Myocyte (in vitro differentiated cells): ENCODE data around the gene BUB1. TPM values are rescaled to one million over a fixed set of nuclear protein-coding genes. Genes with fewer than 3 reads are reported as not detected.
"Not testable (repeated sequence)": the region's sequence is repeated elsewhere in the genome, so short reads cannot be mapped to it uniquely, and the experiment has no call there.

Experiments
- DNase-seq: peaks from one replicate; pipeline ENCODE4 v3.0.0-alpha.2; 2012; ENCODE audit warnings: low read depth
- total RNA-seq: library from RNA; depleted of rRNA; stranded (reverse); fragments of >200 nt; gene quantifications from 2 replicates; pipeline ENCODE4 v1.2.3, GENCODE V29; 2014

The BUB1 gene
- total RNA-seq, 1 donor from 2014 or later: 5.8 TPM

- no peak for DNase-seq
These were observed 13.9 kb upstream of the BUB1 start for GRCh38 chr2:110691612-110692258.

GRCh38 chr2:110690083-110690965 is 12.5 kb upstream of the BUB1 start:
- no peak for DNase-seq

GRCh38 chr2:110688594-110689091 is 10.8 kb upstream of the BUB1 start:
- DNase-seq: no peak

- DNase-seq: not testable (repeated sequence)
These were observed 10.1 kb upstream of the BUB1 start for GRCh38 chr2:110687775-110688484.

GRCh38 chr2:110682872-110683271 is 5.0 kb upstream of the BUB1 start:
- no peak for DNase-seq

GRCh38 chr2:110682267-110682666 is 4.4 kb upstream of the BUB1 start:
- no peak for DNase-seq

- DNase-seq: no peak
These were observed 2.8 kb upstream of the BUB1 start for GRCh38 chr2:110680709-110681108.

- no peak for DNase-seq
These were observed 2.0 kb upstream of the BUB1 start for GRCh38 chr2:110679865-110680264.

- DNase-seq: no peak
These were observed 1.5 kb upstream of the BUB1 start for GRCh38 chr2:110679337-110679707.

- DNase-seq: peak; percentile 26
These were observed 834 bp upstream of the BUB1 start for GRCh38 chr2:110678457-110679336.

GRCh38 chr2:110677080-110677479 is 783 bp downstream of the BUB1 start:
- no peak for DNase-seq

GRCh38 chr2:110675679-110676078 is 2.2 kb downstream of the BUB1 start:
- no peak for DNase-seq

GRCh38 chr2:110674620-110675555 is 3.0 kb downstream of the BUB1 start:
- DNase-seq: peak; percentile 95

GRCh38 chr2:110673201-110673600 is 4.7 kb downstream of the BUB1 start:
- DNase-seq: no peak

GRCh38 chr2:110670826-110671225 is 7.0 kb downstream of the BUB1 start:
- DNase-seq: no peak

- peak; percentile 41 for DNase-seq
These were observed 8.8 kb downstream of the BUB1 start for GRCh38 chr2:110669079-110669478.

GRCh38 chr2:110667071-110667470 is 10.8 kb downstream of the BUB1 start:
- DNase-seq: no peak

- DNase-seq: no peak
These were observed 13.7 kb downstream of the BUB1 start for GRCh38 chr2:110664135-110664534.

GRCh38 chr2:110662560-110662959 is 15.3 kb downstream of the BUB1 start:
- DNase-seq: no peak

GRCh38 chr2:110660558-110660957 is 17.3 kb downstream of the BUB1 start:
- DNase-seq: no peak
